SK-N-SH treated with all-trans-retinoic acid at 6 μM for 48 hours (cell line): ENCODE results near the gene DNAL4.

Experiments used
- ARNTL ChIP-seq: fragments of 450-650 bp; formaldehyde crosslinking; IDR thresholded peaks from 2 replicates; pipeline ENCODE4 v1.5.0; 2020; ENCODE audit warnings: low read depth, mild to moderate bottlenecking, moderate library complexity, borderline replicate concordance
- ZFP30 ChIP-seq: fragments of 450-650 bp; formaldehyde crosslinking; IDR thresholded peaks from 2 replicates; pipeline ENCODE4 v1.5.0; 2022; ENCODE audit warnings: mild to moderate bottlenecking, moderate library complexity
- TF ChIP-seq, protein P1 (sequence below): fragments of 250-450 bp; sonication (Bioruptor Pico); IDR thresholded peaks from 2 replicates; pipeline ENCODE4 v1.5.1; 2020; ENCODE audit warnings: low read depth, mild to moderate bottlenecking, moderate library complexity
- TF ChIP-seq, protein P2 (sequence below): fragments of 250-450 bp; sonication (Bioruptor Pico); IDR thresholded peaks from 2 replicates; pipeline ENCODE4 v1.8.0; 2020; ENCODE audit warnings: mild to moderate bottlenecking, moderate library complexity, borderline replicate concordance

DNA sequence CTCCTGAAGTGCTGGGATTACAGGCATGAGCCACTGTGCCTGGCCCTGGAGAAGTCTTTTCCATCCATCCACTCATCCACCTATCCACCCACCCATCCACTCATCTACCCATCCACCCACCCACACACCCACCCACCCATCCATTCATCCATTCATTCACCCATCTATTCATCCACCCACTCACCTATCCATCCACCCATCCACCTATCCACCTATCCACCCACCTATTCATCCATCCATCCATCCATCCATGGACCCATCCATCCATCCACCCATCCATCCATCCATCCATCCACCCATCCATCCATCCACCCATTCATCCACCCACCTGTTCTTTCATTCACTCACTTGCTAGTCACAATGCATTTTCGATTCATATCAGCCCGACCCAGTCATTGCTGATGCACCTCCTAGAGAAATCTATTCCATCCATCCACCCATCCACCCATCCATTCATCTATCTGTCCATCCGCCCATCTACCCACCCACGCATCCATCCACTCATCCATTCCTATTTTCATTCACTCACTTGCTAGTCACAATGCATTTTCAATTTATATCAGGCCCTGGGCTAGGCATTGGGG lies 20.5 kb downstream of the DNAL4 start:
- TF ChIP-seq, protein P1, sequence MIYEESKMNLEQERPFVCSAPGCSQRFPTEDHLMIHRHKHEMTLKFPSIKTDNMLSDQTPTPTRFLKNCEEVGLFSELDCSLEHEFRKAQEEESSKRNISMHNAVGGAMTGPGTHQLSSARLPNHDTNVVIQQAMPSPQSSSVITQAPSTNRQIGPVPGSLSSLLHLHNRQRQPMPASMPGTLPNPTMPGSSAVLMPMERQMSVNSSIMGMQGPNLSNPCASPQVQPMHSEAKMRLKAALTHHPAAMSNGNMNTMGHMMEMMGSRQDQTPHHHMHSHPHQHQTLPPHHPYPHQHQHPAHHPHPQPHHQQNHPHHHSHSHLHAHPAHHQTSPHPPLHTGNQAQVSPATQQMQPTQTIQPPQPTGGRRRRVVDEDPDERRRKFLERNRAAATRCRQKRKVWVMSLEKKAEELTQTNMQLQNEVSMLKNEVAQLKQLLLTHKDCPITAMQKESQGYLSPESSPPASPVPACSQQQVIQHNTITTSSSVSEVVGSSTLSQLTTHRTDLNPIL = no peak
- TF ChIP-seq, protein P2, sequence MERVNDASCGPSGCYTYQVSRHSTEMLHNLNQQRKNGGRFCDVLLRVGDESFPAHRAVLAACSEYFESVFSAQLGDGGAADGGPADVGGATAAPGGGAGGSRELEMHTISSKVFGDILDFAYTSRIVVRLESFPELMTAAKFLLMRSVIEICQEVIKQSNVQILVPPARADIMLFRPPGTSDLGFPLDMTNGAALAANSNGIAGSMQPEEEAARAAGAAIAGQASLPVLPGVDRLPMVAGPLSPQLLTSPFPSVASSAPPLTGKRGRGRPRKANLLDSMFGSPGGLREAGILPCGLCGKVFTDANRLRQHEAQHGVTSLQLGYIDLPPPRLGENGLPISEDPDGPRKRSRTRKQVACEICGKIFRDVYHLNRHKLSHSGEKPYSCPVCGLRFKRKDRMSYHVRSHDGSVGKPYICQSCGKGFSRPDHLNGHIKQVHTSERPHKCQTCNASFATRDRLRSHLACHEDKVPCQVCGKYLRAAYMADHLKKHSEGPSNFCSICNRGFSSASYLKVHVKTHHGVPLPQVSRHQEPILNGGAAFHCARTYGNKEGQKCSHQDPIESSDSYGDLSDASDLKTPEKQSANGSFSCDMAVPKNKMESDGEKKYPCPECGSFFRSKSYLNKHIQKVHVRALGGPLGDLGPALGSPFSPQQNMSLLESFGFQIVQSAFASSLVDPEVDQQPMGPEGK (CRISPR knock-in tag) = no peak
- no peak for TF ChIP-seq ZFP30
- no peak for TF ChIP-seq ARNTL
